Fibroblast of lung (primary cell): Measurements from ENCODE around the gene COL15A1. TPM values are rescaled to one million over a fixed set of nuclear protein-coding genes. Genes with fewer than 3 reads are reported as not detected.

Experiments
- DNase-seq, 2 donors: peaks; one replicate each; pipeline versions ENCODE4 v3.0.0 to v3.0.0-alpha.2; 2010; ENCODE audit warnings: low read depth in 2 of 2
- H2AFZ ChIP-seq: 2 replicates; pipeline ENCODE4 v1.5.1; 2012; ENCODE audit warnings: low read length, control low read depth, inconsistent platforms
- H3K27ac ChIP-seq: 2 replicates; pipeline ENCODE4 v1.5.1; 2011; ENCODE audit warnings: low read length, control low read depth; ENCODE audit not compliant: insufficient read depth
- H3K27me3 ChIP-seq: 2 replicates; pipeline ENCODE4 v1.5.1; 2011; ENCODE audit warnings: mild to moderate bottlenecking, low read length; ENCODE audit not compliant: control insufficient read depth, insufficient read depth
- H3K36me3 ChIP-seq: 2 replicates; pipeline ENCODE4 v1.5.1; 2011; ENCODE audit warnings: low read length; ENCODE audit not compliant: control insufficient read depth, insufficient read depth
- H3K4me1 ChIP-seq: 2 replicates; pipeline ENCODE4 v1.5.1; 2011; ENCODE audit warnings: low read length; ENCODE audit not compliant: control insufficient read depth, insufficient read depth; ENCODE audit errors: extremely low read depth
- H3K4me2 ChIP-seq: 2 replicates; pipeline ENCODE4 v1.5.1; 2011; ENCODE audit warnings: low read length, control low read depth; ENCODE audit not compliant: insufficient read depth; ENCODE audit errors: extremely low read depth
- H3K4me3 ChIP-seq, 4 experiments: fragments of 200-600 bp in 1 of 4; sonication (generic) in 1 of 4; replicated peaks in 1 of 4; 2 replicates each; pipeline ENCODE4 v1.5.1; 2011 to 2016; ENCODE audit warnings: low read length in 4 of 4, low read depth in 3 of 4, mild to moderate bottlenecking in 3 of 4, control low read depth in 2 of 4, inconsistent platforms in 1 of 4, mixed read lengths in 1 of 4; ENCODE audit not compliant: insufficient read depth in 1 of 4; ENCODE audit errors: control extremely low read depth in 1 of 4
- H3K79me2 ChIP-seq: 2 replicates; pipeline ENCODE4 v1.5.1; 2012; ENCODE audit warnings: mild to moderate bottlenecking, low read length, inconsistent platforms; ENCODE audit not compliant: control insufficient read depth, insufficient read depth
- H3K9ac ChIP-seq: 2 replicates; pipeline ENCODE4 v1.5.1; 2011; ENCODE audit warnings: mild to moderate bottlenecking, low read length, control low read depth; ENCODE audit not compliant: insufficient read depth
- H3K9me3 ChIP-seq: 2 replicates; pipeline ENCODE4 v1.5.1; 2012; ENCODE audit warnings: low read depth, low read length; ENCODE audit not compliant: control insufficient read depth, insufficient read depth
- H4K20me1 ChIP-seq: 2 replicates; pipeline ENCODE4 v1.5.1; 2011; ENCODE audit warnings: low read length; ENCODE audit not compliant: control insufficient read depth, insufficient read depth; ENCODE audit errors: extremely low read depth
- CTCF ChIP-seq, 2 donors: IDR thresholded peaks in 1 of 2; conservative IDR thresholded peaks in 1 of 2; 1 replicate in 1 of 2; 2 replicates in 1 of 2; pipeline ENCODE4 v1.5.1; 2011 to 2012; ENCODE audit warnings: low read length in 2 of 2, control low read depth in 1 of 2, inconsistent platforms in 1 of 2, low read depth in 1 of 2, mild to moderate bottlenecking in 1 of 2
- EZH2 ChIP-seq: IDR thresholded peaks from 2 replicates; pipeline ENCODE4 v1.5.1; 2012; ENCODE audit warnings: low read length, control low read depth, mild to moderate bottlenecking; ENCODE audit errors: missing control alignments
- polyA plus RNA-seq, 2 donors: library from polyadenylated mRNA; depleted of rRNA in 1 of 2; stranded (reverse) in 1 of 2; unstranded in 1 of 2; fragments of >200 nt; gene quantifications; 2 replicates each; pipeline ENCODE4 v1.2.1, GENCODE V29; 2011 to 2012; ENCODE audit warnings: missing spikeins in 1 of 2
- total RNA-seq: library from RNA; depleted of rRNA; stranded (reverse); fragments of >200 nt; gene quantifications from 2 replicates; pipeline ENCODE4 v1.2.1, GENCODE V29; 2014

Gene COL15A1
- total and polyA plus RNA-seq, 2 donors (not counting 1 experiment from before 2014, with no cell fraction given) = 13.3 to 41.0 TPM

GRCh38 chr9:99030092-99030511, 86.4 kb downstream of the COL15A1 start:
- no peaks in the 10 kb centered on the region for H3K9me3 ChIP-seq
- peak; percentile 95 to 99 for DNase-seq
- H3K79me2 ChIP-seq = no peaks in the 10 kb centered on the region
- peak overlapping the region; percentile 88 for H3K27ac ChIP-seq
- no peaks in the 10 kb centered on the region for H3K36me3 ChIP-seq
- no peaks in the 10 kb centered on the region for H4K20me1 ChIP-seq
- H3K9ac ChIP-seq = no peak overlapping the region
- TF ChIP-seq CTCF (conservative IDR thresholded peaks at IDR 0.05 in 1 of 2, IDR thresholded peaks at IDR 0.05 in 1 of 2; ENCODE audit: low read depth in 1 of 2, low read length in 2 of 2) (no peak), EZH2 (no peak)
- H3K27me3 ChIP-seq = no peaks in the 10 kb centered on the region
- H3K4me2 ChIP-seq = no peak overlapping the region
- H2AFZ ChIP-seq = no peak overlapping the region
- H3K4me1 ChIP-seq = peaks cover 14% of the 10 kb centered on the region
- no peak overlapping the region for H3K4me3 ChIP-seq

GRCh38 chr9:99030610-99031109, 87.0 kb downstream of the COL15A1 start:
- no peak overlapping the region for H2AFZ ChIP-seq
- H3K36me3 ChIP-seq = no peaks in the 10 kb centered on the region
- H3K4me3 ChIP-seq = no peak overlapping the region
- DNase-seq = no peak
- H3K4me1 ChIP-seq = peaks cover 14% of the 10 kb centered on the region
- no peaks in the 10 kb centered on the region for H3K79me2 ChIP-seq
- H3K4me2 ChIP-seq = no peak overlapping the region
- peak overlapping the region; percentile 20 for H3K9ac ChIP-seq
- H4K20me1 ChIP-seq = no peaks in the 10 kb centered on the region
- H3K27ac ChIP-seq = peak overlapping the region; percentile 88
- no peaks in the 10 kb centered on the region for H3K27me3 ChIP-seq
- TF ChIP-seq EZH2 (no peak), CTCF (conservative IDR thresholded peaks at IDR 0.05 in 1 of 2, IDR thresholded peaks at IDR 0.05 in 1 of 2; ENCODE audit: low read depth in 1 of 2, low read length in 2 of 2) (no peak)
- no peaks in the 10 kb centered on the region for H3K9me3 ChIP-seq

GRCh38 chr9:99031319-99031718, 87.6 kb downstream of the COL15A1 start:
- H3K4me1 ChIP-seq = peaks cover 14% of the 10 kb centered on the region
- H3K27me3 ChIP-seq = no peaks in the 10 kb centered on the region
- H3K4me3 ChIP-seq = no peak overlapping the region
- TF ChIP-seq EZH2 = no peak
- H3K27ac ChIP-seq = peak overlapping the region; percentile 88
- no peaks in the 10 kb centered on the region for H3K36me3 ChIP-seq
- no peak overlapping the region for H2AFZ ChIP-seq
- no peaks in the 10 kb centered on the region for H3K79me2 ChIP-seq
- H3K9me3 ChIP-seq = no peaks in the 10 kb centered on the region
- H3K9ac ChIP-seq = peak overlapping the region; percentile 13
- no peaks in the 10 kb centered on the region for H4K20me1 ChIP-seq
- no peak overlapping the region for H3K4me2 ChIP-seq
- DNase-seq = no peak
